GM19099 (cell line): ENCODE results near the gene HMGN4.

Source experiments
- POLR2A ChIP-seq: IDR thresholded peaks from 3 replicates; pipeline ENCODE4 v1.6.1; 2011; ENCODE audit warnings: low read depth; ENCODE audit not compliant: insufficient read length; ENCODE audit errors: extremely low read depth

Gene HMGN4

GRCh38 chr6:26519359-26519758 lies 18.8 kb upstream of the HMGN4 start:
- no peak for TF ChIP-seq POLR2A

GRCh38 chr6:26520237-26520849 lies 17.8 kb upstream of the HMGN4 start:
- no peak for TF ChIP-seq POLR2A

- peak; percentile 50 for TF ChIP-seq POLR2A
Measured at GRCh38 chr6:26520850-26521599, 17.1 kb upstream of the HMGN4 start.

GRCh38 chr6:26521600-26522391 lies 16.4 kb upstream of the HMGN4 start:
- TF ChIP-seq POLR2A = peak; percentile 80

- no peak for TF ChIP-seq POLR2A
Measured at GRCh38 chr6:26524722-26525370, 13.3 kb upstream of the HMGN4 start.

- TF ChIP-seq POLR2A = no peak
Measured at GRCh38 chr6:26525838-26526237, 12.3 kb upstream of the HMGN4 start.

- no peak for TF ChIP-seq POLR2A
Measured at GRCh38 chr6:26526928-26527327, 11.2 kb upstream of the HMGN4 start.

- no peak for TF ChIP-seq POLR2A
Measured at GRCh38 chr6:26530203-26530602, 8.0 kb upstream of the HMGN4 start.

- no peak for TF ChIP-seq POLR2A
Measured at GRCh38 chr6:26531897-26532296, 6.3 kb upstream of the HMGN4 start.

- TF ChIP-seq POLR2A = no peak
Measured at GRCh38 chr6:26532699-26533531, 5.3 kb upstream of the HMGN4 start.

- no peak for TF ChIP-seq POLR2A
Measured at GRCh38 chr6:26533532-26533931, 4.6 kb upstream of the HMGN4 start.

GRCh38 chr6:26534681-26535465 lies 3.3 kb upstream of the HMGN4 start:
- TF ChIP-seq POLR2A = no peak

GRCh38 chr6:26536571-26537159 lies 1.5 kb upstream of the HMGN4 start:
- TF ChIP-seq POLR2A = peak; percentile 55

- no peak for TF ChIP-seq POLR2A
Measured at GRCh38 chr6:26537160-26537845, 863 bp upstream of the HMGN4 start.
